ENCODE measurements around the gene RAP1GAP2.

RAP1GAP2 gene

DNA sequence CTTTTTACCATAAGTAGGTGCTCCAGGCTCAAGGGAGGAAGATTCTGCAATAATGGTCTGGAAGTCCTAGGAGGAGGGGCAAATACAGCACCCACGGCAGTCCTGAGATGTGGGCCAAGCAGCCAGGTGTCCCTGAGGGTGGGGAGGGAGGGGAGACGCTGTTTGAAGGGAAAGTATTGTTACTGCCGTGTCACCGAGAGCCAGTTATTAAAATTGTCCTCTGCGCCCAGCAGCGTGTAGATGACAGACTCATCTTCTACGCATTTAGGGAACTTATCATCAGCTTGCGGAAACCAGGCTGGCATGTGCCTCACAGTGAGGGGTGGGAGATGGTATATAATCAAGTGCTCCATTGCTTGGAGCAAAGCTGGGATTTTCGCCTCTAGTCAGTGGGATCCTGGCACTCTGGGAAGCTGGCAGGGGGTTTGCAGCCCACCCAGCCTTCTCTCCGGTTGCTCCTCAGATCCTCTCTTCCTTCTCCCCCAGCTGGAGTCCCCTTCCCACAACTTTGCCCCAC, 162.5 kb downstream of the RAP1GAP2 start:
- H3K27ac ChIP-seq (ENCODE audit: low read length): no peak overlapping the region
- no peak overlapping the region for H3K4me2 ChIP-seq (ENCODE audit: insufficient read depth, low read length)
- H4K20me1 ChIP-seq (ENCODE audit: insufficient read depth, low read length): peaks cover 4% of the 10 kb centered on the region; the same call in 1 of the 2 replicates
- no peak for ATAC-seq (ENCODE audit: insufficient read depth, low read depth)
- no peaks in the 10 kb centered on the region for H3K4me1 ChIP-seq (ENCODE audit: insufficient read depth, low read length)
- H3K9ac ChIP-seq (ENCODE audit: low read depth, low read length): no peak overlapping the region
- no peak overlapping the region for H2AFZ ChIP-seq (ENCODE audit: low read depth, low read length)
- H3K79me2 ChIP-seq (ENCODE audit: insufficient read depth, low read length): no peaks in the 10 kb centered on the region
- DNase-seq: no peak
- no peaks in the 10 kb centered on the region for H3K36me3 ChIP-seq (ENCODE audit: insufficient read depth, low read length)
- TF ChIP-seq EZH2 (IDR thresholded peaks at IDR 0.05; ENCODE audit: borderline replicate concordance, low read depth, low read length, severe bottlenecking) (no peak), CTCF (IDR thresholded peaks at IDR 0.05; ENCODE audit: borderline replicate concordance, extremely low read depth, low read length, poor library complexity, severe bottlenecking) (no peak)
- H3K4me3 ChIP-seq (ENCODE audit: low read depth in 1 of 2, low read length in 2 of 2): no peak overlapping the region
- H3K9me3 ChIP-seq (ENCODE audit: insufficient read depth, low read length, severe bottlenecking): no peaks in the 10 kb centered on the region
- H3K27me3 ChIP-seq (ENCODE audit: insufficient read depth, low read length, poor library complexity): no peaks in the 10 kb centered on the region

DNA sequence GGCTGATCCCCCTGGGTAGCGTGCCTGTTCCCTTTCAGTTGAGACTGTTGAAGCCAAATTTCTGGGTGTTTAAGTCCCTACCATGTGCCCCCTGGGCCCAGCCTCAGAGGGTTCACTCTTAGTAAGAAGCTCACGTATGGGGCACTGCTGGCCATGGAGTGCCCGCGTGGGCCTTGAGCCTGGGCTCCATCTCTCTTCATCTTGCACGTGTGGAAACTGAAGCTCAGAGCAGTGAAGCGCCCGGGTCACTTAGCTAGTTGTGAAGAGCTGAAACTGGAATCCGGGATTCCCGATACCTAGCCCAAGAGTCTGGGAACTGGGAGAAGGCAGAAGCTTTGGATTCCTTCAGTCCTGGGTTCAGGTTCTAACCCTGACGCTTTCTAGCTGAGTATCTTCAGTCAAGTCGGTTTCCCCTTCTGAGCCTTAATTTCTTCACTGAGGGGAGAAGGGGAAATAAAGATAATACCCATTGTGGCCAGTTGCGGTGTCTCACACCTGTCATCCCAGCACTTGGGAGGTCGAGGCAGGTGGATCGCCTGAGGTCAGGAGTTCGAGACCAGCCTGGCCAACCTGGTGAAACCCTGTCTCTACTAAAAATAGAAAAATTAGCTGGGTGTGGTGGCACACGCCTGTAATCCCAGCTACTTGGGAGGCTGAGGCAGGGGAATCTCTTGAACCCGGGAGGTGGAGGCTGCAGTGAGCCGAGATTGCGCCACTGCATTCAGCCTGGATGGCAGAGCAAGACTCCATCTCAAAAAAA, 163.3 kb downstream of the RAP1GAP2 start:
- H3K9ac ChIP-seq (ENCODE audit: low read depth, low read length): no peak overlapping the region
- DNase-seq (no peak), ATAC-seq (ENCODE audit: insufficient read depth, low read depth) (no peak)
- no peaks in the 10 kb centered on the region for H3K36me3 ChIP-seq (ENCODE audit: insufficient read depth, low read length)
- H3K27me3 ChIP-seq (ENCODE audit: insufficient read depth, low read length, poor library complexity): no peaks in the 10 kb centered on the region
- no peaks in the 10 kb centered on the region for H3K9me3 ChIP-seq (ENCODE audit: insufficient read depth, low read length, severe bottlenecking)
- TF ChIP-seq EZH2 (IDR thresholded peaks at IDR 0.05; ENCODE audit: borderline replicate concordance, low read depth, low read length, severe bottlenecking): no peak
- no peak for TF ChIP-seq CTCF (IDR thresholded peaks at IDR 0.05; ENCODE audit: borderline replicate concordance, extremely low read depth, low read length, poor library complexity, severe bottlenecking)
- H3K4me2 ChIP-seq (ENCODE audit: insufficient read depth, low read length): no peak overlapping the region
- H4K20me1 ChIP-seq (ENCODE audit: insufficient read depth, low read length): peaks cover 4% of the 10 kb centered on the region; the same call in 1 of the 2 replicates
- H3K4me1 ChIP-seq (ENCODE audit: insufficient read depth, low read length): no peaks in the 10 kb centered on the region
- H3K27ac ChIP-seq (ENCODE audit: low read length): no peak overlapping the region
- no peak overlapping the region for H2AFZ ChIP-seq (ENCODE audit: low read depth, low read length)
- H3K4me3 ChIP-seq (ENCODE audit: low read depth in 1 of 2, low read length in 2 of 2): no peak overlapping the region
- H3K79me2 ChIP-seq (ENCODE audit: insufficient read depth, low read length): no peaks in the 10 kb centered on the region

DNA sequence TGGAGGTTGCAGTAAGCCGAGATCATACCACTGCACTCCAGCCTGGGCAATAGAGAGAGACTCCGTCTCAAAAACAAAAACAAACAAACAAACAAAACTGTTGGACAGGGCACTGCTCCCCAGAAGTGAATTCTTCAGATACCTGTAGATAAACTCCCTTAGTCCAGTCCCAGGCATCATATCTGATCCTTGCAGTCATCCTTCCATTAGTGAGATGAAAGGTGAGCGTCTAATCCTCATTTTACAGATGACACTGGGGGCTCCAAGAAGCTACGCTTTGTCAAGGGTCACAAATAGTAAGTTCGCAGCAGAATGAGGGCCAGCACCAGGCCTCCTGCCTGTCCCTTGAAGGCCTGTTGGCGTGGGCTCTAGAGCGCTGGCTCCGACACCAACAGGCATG, 165.2 kb downstream of the RAP1GAP2 start:
- Histone ChIP-seq H4K20me1 (ENCODE audit: insufficient read depth, low read length) (peaks cover 4% of the 10 kb centered on the region; the same call in 1 of the 2 replicates), H3K9ac (ENCODE audit: low read depth, low read length) (no peak overlapping the region), H3K36me3 (ENCODE audit: insufficient read depth, low read length) (no peaks in the 10 kb centered on the region), H3K79me2 (ENCODE audit: insufficient read depth, low read length) (no peaks in the 10 kb centered on the region), H3K4me1 (ENCODE audit: insufficient read depth, low read length) (no peaks in the 10 kb centered on the region), H2AFZ (ENCODE audit: low read depth, low read length) (no peak overlapping the region), H3K27me3 (ENCODE audit: insufficient read depth, low read length, poor library complexity) (no peaks in the 10 kb centered on the region), H3K9me3 (ENCODE audit: insufficient read depth, low read length, severe bottlenecking) (no peaks in the 10 kb centered on the region), H3K4me3 (ENCODE audit: low read depth in 1 of 2, low read length in 2 of 2) (no peak overlapping the region), H3K4me2 (ENCODE audit: insufficient read depth, low read length) (no peak overlapping the region), H3K27ac (ENCODE audit: low read length) (no peak overlapping the region)
- no peak for ATAC-seq (ENCODE audit: insufficient read depth, low read depth)
- no peak for DNase-seq
- TF ChIP-seq EZH2 (IDR thresholded peaks at IDR 0.05; ENCODE audit: borderline replicate concordance, low read depth, low read length, severe bottlenecking): no peak
- TF ChIP-seq CTCF (IDR thresholded peaks at IDR 0.05; ENCODE audit: borderline replicate concordance, extremely low read depth, low read length, poor library complexity, severe bottlenecking): no peak

Measured in DND-41 (cell line).